Measurements from ENCODE around the gene FPGT.
"Not testable (repeated sequence)": the region's sequence is repeated elsewhere in the genome, so short reads cannot be mapped to it uniquely, and the experiment has no call there.

FPGT gene

DNA sequence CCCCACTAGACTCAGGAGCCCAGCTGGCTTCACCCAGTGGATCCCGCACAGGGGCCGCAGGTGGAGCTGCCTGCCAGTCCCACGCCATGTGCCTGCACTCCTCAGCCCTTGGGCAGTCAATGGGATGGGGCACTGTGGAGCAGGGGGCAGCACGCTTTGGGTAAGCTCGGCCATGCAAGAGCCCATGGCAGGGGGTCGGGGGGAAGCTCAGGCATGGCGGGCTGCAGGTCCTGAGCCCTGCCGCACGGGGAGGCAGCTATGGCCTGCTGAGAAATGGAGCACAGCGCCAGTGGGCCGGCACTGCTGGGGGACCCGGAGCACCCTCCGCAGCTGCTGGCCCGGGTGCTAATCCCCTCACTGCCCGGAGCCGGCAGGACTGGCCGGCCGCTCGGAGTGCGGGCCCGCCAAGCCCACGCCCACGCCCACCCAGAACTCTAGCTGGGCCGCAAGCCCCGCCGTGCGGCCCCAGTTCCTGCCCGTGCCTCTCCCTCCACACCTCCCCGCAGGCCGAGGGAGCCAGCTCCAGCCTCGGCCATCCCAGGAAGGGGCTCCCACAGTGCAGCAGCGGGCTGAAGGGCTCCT is 55.3 kb downstream of the FPGT start:
- FAIRE-seq; DNase-seq (ENCODE audit: insufficient read length, low spot score): not testable (repeated sequence)

All from HTR-8/SVneo (cell line).